Stimulated activated CD8-positive, alpha-beta memory T cell treated with anti-CD3 and anti-CD28 coated beads, Interleukin-7, amount 100 ng/mL, for 24 hours (primary cell): ENCODE results near the gene MISP3.

Experiments used
- DNase-seq: peaks from one replicate; pipeline ENCODE4 v3.0.0-alpha.2; 2020; ENCODE audit warnings: low read depth

Gene MISP3

GRCh38 chr19:14053500-14053899, 19.1 kb upstream of the MISP3 start:
- DNase-seq, result no peak

GRCh38 chr19:14054099-14054498, 18.5 kb upstream of the MISP3 start:
- no peak for DNase-seq

DNA sequence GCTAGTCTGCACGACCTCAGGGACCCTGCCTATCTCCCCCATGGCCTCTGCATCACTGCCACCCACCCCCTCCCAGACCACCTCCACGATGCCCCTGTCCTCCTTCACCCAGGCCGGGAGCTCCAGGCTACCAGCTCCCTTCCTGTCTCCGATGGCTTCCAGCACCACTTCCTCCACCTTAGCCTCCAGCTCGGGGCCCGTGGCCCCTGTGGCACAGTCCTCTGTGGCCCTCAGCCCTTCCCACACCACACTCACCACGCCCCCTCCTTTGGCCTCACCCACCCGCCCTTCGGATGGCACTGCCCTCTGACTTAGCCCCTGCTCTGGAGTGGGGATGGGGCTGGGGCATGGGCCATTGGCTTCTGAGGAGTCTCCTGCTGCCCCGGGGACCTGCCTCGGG, 17.9 kb upstream of the MISP3 start:
- no peak for DNase-seq

DNA sequence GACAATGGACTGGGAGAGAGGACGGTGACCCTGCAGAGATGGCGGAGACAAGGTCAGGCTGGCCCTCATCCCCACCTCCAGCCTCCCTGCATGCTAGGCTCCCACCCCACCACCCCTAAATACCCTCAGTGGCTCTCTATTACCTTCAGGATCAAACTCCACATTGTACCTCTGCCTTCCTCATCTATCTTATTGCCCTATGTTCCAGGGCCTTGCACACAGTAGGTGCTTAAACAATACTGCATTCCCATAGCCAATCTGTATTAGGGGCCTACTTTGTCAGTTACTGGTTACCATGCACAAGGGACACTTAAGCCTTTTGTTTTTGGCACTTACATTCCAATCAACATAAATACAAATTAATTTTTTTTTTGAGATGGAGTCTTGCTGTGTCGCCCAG, 17.2 kb upstream of the MISP3 start:
- DNase-seq, result no peak

GRCh38 chr19:14056069-14056666, 16.4 kb upstream of the MISP3 start:
- DNase-seq, result no peak

DNA sequence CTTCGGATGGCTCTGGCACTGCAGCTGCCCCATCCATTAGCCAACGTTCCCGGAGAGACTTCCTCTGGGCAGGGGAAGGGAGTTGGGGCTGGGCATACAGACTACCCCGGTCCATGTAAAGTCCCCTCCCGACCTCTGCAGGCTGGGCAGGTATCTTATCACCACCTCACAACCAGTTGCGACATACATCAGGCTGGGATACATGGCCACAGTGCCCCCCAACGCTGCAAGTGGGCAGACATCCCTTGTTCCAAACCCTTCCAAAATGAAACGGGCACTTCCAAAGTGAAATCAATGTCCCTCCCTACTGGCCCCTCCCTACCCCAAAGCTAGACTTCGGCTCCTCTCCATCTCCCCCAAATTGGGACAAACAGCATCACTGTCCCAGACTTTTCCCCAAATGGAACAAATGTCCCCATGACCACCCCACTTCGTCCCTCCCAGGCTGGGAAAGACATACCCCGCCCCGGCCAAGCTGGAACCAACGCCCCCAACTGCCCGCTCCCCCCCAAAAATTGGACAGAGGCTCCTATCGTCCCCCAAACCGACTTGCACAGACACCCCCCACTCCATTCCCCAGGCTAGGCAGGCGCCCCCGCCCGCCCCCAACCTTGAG, 15.7 kb upstream of the MISP3 start:
- no peak for DNase-seq

DNA sequence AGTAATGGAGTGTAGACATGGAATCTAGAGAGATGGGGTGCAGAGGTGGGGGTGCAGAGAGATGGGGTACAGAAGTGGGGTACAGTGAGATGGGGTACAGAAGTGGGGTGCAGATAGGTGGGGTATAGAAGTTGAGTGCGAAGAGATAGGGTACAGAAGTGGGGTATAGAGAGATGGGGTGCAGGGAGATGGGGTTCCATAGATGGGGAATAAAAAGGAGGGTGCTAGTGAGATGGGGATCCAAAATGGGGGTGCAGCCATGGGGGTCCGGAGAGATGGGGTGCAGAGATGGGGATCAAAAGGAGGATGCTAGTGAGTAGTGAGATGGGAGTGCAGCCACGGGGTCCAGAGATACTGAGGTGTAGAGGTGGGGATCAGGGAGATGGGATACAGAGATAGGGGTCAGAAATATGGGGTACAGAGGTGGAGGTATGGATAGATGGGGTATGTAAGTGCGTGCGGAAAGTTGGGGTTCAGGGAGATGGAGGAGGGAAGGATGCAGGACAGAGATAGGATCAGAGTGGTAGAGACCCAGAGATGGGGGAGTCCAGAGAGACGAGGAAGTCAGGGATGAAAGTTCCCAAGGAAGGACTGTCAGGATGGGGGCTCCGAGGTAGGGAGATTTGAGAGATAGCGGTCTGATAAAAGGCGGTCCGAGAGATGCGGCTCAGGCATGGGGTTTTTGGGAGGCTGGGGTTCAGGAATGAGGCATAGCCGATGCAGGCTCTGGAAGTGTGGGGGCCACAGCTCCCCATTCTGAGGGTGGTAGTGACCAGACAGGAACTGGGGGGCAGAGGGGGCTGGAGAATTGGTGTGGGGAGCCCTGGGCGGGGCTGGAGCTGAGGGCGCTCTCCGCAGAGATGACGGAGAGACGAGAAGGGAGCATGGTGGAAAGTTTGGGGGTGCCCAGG, 14.1 kb upstream of the MISP3 start:
- DNase-seq, result no peak

- DNase-seq, result peak; percentile 33
Observed at GRCh38 chr19:14059093-14059480, 13.5 kb upstream of the MISP3 start.

- no peak for DNase-seq
Observed at GRCh38 chr19:14059652-14060155, 12.9 kb upstream of the MISP3 start.

DNA sequence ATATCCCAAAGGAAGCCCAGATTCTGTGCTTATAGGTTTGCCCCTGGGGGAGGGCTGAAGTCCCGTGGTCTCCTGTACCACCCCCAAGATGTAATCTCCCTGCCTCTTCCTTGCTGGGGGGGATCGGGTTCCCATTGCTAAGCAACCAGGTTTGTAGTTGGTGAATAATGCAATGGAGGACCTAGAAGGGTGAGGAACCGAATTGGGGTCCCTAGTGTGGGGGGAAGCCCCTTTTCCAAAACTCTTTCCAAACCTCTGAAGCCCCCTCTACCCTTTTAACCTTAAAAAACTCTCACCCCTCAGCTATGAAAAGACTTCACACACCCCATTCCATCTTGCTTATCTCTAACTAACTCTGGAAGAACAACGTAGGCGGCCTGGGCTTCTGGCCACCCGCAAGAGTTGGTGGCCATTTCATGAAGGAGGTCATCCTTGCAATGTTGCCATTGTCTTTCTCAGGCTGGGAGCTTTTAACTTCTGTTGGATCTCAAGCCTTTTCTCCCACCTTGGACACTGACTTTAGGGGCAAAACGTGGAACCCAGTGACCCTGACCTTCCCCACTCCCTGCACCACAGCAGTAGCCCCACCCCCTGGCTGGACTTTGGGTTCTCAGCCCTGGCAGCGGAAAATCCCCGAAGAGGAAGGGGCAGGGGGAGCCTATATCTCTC, 11.4 kb upstream of the MISP3 start:
- DNase-seq, result no peak

DNA sequence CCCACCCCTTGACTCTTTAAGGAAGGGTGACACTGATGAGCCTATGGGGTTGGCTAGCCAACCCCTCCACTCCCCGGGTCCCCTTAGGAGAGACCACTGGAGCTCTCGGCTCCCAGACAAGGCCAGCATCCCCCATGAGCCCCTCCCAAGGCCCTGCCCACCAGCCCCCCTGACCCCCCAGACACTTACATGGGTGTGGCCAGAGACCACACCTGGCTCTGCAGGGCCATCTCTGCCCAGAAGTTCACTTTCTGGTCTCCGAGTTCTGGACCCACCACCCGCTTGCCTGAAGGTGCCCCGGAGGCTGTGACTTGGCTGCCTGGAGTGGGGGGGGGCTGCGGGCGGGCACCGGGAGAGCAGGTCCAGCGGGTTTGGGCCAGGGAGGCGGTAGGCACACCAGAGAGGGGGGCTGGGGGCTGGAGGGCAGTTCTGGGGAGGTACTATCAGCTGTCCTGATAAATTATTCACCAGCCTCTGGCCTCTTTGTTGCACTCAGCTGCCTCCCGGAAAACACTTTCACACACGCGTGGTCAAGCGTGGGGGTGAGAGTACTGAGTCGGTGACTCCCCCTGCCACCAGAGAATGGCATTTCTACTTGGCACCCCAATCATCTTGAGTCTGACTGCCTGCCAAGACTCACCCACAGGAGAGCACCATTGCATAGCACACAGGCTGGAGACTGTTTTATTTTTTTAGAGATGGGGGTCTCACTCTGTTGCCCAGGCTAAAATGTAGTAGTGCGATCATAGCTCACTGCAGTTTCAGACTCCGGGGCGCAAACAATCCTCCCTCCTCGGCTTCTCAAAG, 10.6 kb upstream of the MISP3 start, which contains the start of gene PALM3:
Gene PALM3 (minus strand): TSS at position 326 of the 807 bp plus-strand sequence. CDS start 96 bp downstream, at position 230.
- no peak for DNase-seq

GRCh38 chr19:14062558-14062855, 10.1 kb upstream of the MISP3 start:
- no peak for DNase-seq

DNA sequence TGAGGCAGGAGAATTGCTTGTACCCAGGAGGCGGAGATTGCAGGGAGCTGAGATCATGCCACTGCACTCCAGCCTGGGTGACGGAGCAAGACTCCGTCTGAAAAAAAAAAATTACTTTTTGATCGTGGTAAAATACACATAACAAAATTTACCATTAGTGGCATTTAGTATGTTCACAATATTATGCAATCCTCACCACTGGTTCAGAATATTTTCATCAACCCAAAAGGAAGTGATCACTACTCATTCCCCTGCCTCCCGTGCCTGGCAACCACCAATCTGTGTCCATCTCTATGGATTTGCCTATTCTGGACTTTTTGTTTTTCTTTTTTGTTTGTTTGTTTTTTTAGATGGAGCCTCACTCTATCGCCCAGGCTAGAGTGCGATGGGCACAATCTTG, 9.5 kb upstream of the MISP3 start:
- DNase-seq, result no peak

DNA sequence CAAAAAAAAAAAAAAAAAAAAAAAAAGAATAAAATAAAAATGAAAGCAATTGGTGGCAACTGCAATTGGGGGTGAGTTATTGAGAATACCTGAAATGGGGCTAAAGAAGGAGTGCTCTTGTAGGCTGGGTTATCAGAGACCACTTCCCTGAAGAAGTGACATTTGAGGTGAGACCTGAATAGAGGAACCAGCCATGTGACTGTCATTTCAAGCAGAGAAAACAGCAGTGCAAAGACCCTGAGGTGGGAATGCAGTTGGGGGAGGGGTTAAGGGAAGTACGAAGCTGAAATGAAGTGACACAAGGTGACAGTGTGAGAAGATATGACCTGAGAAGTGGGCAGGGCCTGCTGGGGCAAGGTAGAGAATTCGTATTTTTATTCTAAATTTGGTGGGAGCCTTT, 6.5 kb upstream of the MISP3 start:
- no peak for DNase-seq

- no peak for DNase-seq
Observed at GRCh38 chr19:14070268-14071050, 2.1 kb upstream of the MISP3 start.

GRCh38 chr19:14073261-14073924, 807 bp downstream of the MISP3 start:
- peak; percentile 50 for DNase-seq

DNA sequence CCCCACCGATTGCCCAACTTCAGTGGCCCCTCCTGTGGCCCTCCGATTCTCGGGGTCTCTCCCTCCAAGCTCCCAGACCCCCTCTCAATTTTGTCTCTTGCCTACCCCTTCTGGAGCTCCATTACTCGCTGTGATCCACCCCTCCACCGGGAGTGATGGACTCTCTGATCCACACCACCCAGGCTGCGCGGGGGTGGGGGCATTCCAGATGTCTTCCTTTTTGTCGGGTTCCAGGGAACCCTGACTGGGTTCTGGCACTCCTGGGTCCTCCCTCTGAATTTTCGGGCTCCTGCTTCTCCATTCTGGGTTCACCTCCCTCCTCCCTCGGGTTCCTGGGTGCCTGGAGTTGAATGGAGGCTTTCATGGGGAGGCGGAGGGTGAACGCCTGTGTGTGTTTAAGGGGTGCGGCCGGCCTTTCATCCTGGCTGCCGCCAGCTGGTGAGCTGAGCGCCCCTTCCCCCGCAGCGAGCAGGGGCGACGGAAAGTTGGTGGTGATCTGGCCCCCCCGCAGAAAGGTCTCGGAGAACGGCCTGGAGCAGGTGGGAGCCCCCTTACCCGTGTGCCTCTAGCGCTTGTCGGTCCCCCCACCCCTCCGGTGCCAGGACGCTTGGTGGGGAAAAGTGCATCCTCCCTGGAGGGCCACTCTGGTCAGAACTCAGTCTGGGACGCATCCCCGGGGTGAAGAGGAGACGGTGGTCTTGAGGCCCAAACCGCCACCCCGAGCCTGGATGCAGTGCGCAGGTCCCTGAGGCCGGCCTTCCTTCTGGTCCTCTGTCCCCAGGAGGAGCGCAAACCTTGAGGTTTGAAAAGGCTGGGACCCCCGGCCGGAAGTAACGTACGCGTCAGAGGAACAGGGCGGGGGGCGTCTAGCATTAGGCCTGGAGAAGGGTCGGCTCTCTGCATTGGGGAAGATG, 1.6 kb downstream of the MISP3 start:
- DNase-seq, result no peak

DNA sequence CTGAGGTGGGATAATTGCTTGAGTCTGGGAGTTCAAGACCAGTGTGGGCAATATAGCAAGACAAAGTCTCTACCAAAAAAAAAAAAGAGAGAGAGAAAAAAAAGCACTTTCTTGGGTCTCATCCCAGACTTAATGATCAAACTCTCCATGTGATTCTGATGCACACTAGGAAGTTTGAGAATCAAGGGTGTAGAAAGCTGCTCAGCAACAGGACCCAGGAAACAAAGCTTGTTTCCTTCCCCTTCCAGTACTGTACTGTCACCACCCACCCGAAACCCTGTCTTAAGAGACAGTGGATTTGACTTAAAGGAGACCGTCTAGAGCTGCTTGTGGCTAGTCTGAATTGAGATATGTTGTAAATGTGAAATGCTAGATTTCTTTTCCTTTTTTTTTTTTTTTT, 5.8 kb downstream of the MISP3 start:
- no peak for DNase-seq
